Measurements from ENCODE around the gene PCDH9.

DNA sequence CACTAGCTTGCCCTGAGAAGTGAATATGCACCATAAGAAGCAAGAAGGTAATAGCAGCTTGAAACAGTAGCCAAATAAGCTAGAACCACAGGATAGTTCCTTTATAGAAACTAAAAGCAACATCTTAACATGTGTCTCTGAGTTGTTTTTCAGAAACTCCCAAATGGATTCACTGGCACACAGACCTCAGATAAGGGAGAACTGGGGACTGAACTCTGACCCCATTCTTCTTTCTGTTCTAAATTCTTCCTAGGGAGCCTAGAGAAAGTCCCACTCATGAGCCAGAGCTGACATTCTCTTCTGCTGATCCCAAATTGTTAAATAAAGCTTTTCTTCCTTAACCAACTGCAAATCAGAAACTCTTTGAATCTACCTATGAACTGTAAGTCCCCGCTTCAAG is 146.1 kb downstream of the PCDH9 start:
- TF ChIP-seq CTCF (conservative IDR thresholded peaks at IDR 0.05; ENCODE audit: low read depth, low read length), result no peak
- no peak for TF ChIP-seq EZH2 (IDR thresholded peaks at IDR 0.05; ENCODE audit: borderline replicate concordance, low read depth, low read length, poor library complexity, severe bottlenecking)

All from A673 (cell line).